Measurements from ENCODE around the gene C16orf87.
"Not testable (repeated sequence)": the region's sequence is repeated elsewhere in the genome, so short reads cannot be mapped to it uniquely, and the experiment has no call there.

The C16orf87 gene, protein sequence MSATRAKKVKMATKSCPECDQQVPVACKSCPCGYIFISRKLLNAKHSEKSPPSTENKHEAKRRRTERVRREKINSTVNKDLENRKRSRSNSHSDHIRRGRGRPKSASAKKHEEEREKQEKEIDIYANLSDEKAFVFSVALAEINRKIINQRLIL

DNA sequence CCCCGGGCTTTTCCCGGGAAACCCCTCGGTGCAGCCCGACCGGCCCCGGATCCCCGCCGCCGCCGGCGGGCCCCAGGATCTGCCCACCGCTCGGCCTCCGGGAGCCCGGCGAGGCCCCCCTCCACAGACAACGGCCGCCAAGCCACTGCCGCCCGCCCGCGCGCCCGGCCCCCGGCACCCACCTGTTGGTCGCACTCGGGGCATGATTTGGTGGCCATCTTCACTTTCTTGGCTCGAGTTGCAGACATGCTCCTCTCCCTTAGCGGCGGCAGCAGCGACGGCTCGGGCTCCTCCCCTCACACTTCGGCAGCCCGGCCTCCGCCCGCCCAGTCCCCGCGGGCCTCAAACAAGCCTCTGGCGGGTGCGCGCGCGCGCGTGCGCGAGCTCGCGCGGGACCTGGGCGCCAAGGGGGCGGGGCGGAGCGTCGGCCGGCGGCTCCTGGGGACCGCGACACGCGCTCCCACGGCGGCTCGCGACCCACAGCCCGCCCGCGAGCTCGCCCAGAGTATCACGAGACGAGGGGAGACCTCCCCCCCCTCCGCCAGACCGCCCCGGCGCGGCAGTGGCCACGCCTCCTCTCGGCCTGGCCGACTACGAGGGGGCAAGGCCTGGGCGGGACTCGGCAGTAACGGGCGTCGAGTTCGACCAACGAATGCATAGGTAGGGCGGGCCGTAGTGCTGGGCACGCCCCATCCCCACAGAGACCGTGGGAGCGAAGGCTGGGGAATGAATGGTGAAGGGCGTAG, at the start of gene C16orf87:
Gene C16orf87 (minus strand): TSS at position 279 of the 746 bp plus-strand sequence. CDS start 31 bp downstream, at position 248.
- peak within 1 kb of the TSS; percentile 100 for H3K4me3 Mint-ChIP-seq
- H3K36me3 Mint-ChIP-seq: peaks cover 3% of the 10 kb centered on the region
- no peaks in the 10 kb centered on the region for H3K9me3 Mint-ChIP-seq (ENCODE audit: low read depth)
- H3K27ac Mint-ChIP-seq: peak within 1 kb of the TSS; percentile 99
- H3K27me3 Mint-ChIP-seq: no peaks in the 10 kb centered on the region
- peaks cover 33% of the 10 kb centered on the region for H3K4me1 Mint-ChIP-seq (ENCODE audit: low read depth)

DNA sequence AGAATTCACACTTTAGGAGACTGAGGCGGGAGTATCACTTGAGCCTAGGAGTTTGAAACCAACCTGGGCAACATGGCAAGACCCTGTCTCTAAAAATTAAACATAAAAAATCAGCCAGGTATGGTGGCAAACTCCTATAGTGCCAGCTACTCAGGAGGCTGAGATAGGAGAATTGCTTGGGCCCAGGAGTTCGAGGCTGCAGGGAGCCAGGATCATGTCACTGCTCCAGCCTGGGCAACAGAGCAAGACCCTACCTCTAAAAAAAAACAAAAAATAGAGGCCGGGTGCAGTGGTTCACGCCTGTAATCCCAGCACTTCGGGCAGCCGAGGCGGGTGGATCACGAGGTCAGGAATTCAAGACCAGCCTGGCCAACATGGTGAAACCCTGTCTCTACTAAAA, 44.3 kb upstream of the C16orf87 start:
- Mint-ChIP-seq H3K36me3 (no peaks in the 10 kb centered on the region), H3K27ac (no peak overlapping the region), H3K9me3 (ENCODE audit: low read depth) (no peaks in the 10 kb centered on the region), H3K4me1 (ENCODE audit: low read depth) (no peaks in the 10 kb centered on the region), H3K27me3 (no peaks in the 10 kb centered on the region), H3K4me3 (no peak overlapping the region)

GRCh38 chr16:46873201-46873600, 42.2 kb upstream of the C16orf87 start:
- no peaks in the 10 kb centered on the region for H3K36me3 Mint-ChIP-seq
- peaks cover 2% of the 10 kb centered on the region for H3K27me3 Mint-ChIP-seq
- no peak overlapping the region for H3K27ac Mint-ChIP-seq
- H3K4me1 Mint-ChIP-seq (ENCODE audit: low read depth): no peaks in the 10 kb centered on the region
- no peak overlapping the region for H3K4me3 Mint-ChIP-seq
- H3K9me3 Mint-ChIP-seq (ENCODE audit: low read depth): no peaks in the 10 kb centered on the region

- H3K36me3 Mint-ChIP-seq: no peaks in the 10 kb centered on the region
- peaks cover 4% of the 10 kb centered on the region for H3K27me3 Mint-ChIP-seq
- no peaks in the 10 kb centered on the region for H3K4me1 Mint-ChIP-seq (ENCODE audit: low read depth)
- H3K27ac Mint-ChIP-seq: no peak overlapping the region
- H3K9me3 Mint-ChIP-seq (ENCODE audit: low read depth): no peaks in the 10 kb centered on the region
- no peak overlapping the region for H3K4me3 Mint-ChIP-seq
Observed at GRCh38 chr16:46871597-46871996, 40.6 kb upstream of the C16orf87 start.

DNA sequence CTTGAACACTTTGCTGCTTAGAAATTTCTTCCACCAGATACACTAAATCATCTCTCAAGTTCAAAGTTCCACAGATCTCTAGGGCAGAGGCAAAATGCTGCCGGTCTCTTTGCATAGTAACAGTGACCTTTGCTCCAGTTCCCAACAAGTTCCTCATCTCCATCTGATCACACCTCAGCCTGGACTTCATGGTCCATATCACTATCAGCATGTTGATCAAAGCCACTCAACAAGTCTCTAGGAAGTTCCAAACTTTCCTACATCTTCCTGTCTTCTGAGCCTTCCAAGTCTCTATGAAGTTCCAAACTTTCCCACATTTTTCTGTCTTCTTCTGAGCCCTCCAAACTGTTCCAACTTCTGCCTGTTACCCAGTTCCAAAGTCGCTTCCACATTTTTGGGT, 37.9 kb upstream of the C16orf87 start:
- not testable (repeated sequence) for H3K36me3 Mint-ChIP-seq; H3K4me3 Mint-ChIP-seq; H3K9me3 Mint-ChIP-seq (ENCODE audit: low read depth); H3K27ac Mint-ChIP-seq; H3K4me1 Mint-ChIP-seq (ENCODE audit: low read depth); H3K27me3 Mint-ChIP-seq

DNA sequence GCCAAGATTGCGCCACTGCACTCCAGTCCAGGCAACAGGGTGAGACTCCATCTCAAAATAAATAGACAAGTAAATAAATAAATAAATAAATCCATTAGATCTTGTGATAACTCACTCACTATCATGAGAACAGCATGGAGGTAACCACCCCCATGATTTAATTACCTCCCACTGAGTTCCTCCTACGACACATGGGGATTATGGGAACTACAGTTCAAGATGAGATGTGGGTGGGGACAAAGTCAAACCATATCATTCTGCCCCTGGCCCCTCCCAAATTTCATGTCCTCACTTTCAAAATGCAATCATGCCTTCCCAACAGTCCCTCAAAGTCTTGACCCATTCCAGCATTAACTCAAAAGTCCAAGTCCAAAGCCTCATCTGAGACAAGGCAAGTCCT, 36.5 kb upstream of the C16orf87 start:
- not testable (repeated sequence) for H3K27me3 Mint-ChIP-seq; H3K27ac Mint-ChIP-seq; H3K4me3 Mint-ChIP-seq; H3K36me3 Mint-ChIP-seq; H3K9me3 Mint-ChIP-seq (ENCODE audit: low read depth); H3K4me1 Mint-ChIP-seq (ENCODE audit: low read depth)

GRCh38 chr16:46866286-46866685, 35.3 kb upstream of the C16orf87 start:
- no peaks in the 10 kb centered on the region for H3K9me3 Mint-ChIP-seq (ENCODE audit: low read depth)
- no peak overlapping the region for H3K4me3 Mint-ChIP-seq
- H3K27ac Mint-ChIP-seq: no peak overlapping the region
- peaks cover 4% of the 10 kb centered on the region for H3K27me3 Mint-ChIP-seq
- H3K4me1 Mint-ChIP-seq (ENCODE audit: low read depth): no peaks in the 10 kb centered on the region
- peaks cover 3% of the 10 kb centered on the region for H3K36me3 Mint-ChIP-seq

GRCh38 chr16:46862555-46863447, 31.8 kb upstream of the C16orf87 start:
- peaks cover 3% of the 10 kb centered on the region for H3K36me3 Mint-ChIP-seq
- no peaks in the 10 kb centered on the region for H3K4me1 Mint-ChIP-seq (ENCODE audit: low read depth)
- H3K27me3 Mint-ChIP-seq: peaks cover 3% of the 10 kb centered on the region
- no peaks in the 10 kb centered on the region for H3K9me3 Mint-ChIP-seq (ENCODE audit: low read depth)
- H3K4me3 Mint-ChIP-seq: no peak overlapping the region
- H3K27ac Mint-ChIP-seq: no peak overlapping the region

GRCh38 chr16:46859719-46860152, 28.8 kb upstream of the C16orf87 start:
- H3K27me3 Mint-ChIP-seq: peaks cover 1% of the 10 kb centered on the region
- H3K4me3 Mint-ChIP-seq: no peak overlapping the region
- no peak overlapping the region for H3K27ac Mint-ChIP-seq
- H3K36me3 Mint-ChIP-seq: peaks cover 5% of the 10 kb centered on the region
- H3K9me3 Mint-ChIP-seq (ENCODE audit: low read depth): no peaks in the 10 kb centered on the region
- H3K4me1 Mint-ChIP-seq (ENCODE audit: low read depth): no peaks in the 10 kb centered on the region

DNA sequence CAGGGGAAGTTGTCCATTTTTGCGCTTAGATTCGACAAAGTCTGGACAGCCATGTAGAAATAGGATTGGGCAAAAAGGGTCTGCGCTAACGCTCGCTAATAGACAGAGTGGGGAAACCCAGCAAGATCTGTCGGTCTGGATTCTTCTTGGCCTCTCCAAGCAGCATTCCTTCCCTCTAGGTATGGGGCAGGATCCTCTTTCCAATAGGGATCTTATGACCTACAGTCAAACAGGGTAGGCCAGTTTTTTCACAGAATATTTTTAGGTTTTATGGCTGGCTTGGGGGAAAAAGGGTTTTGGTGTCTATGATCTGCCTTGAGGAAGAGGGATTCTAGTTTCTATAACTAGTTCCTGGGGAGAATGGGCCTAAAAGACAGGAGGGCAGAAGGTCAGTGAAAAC, 27.2 kb upstream of the C16orf87 start:
- no peak overlapping the region for H3K27ac Mint-ChIP-seq
- no peaks in the 10 kb centered on the region for H3K4me1 Mint-ChIP-seq (ENCODE audit: low read depth)
- H3K4me3 Mint-ChIP-seq: no peak overlapping the region
- H3K27me3 Mint-ChIP-seq: peaks cover 1% of the 10 kb centered on the region
- peaks cover 5% of the 10 kb centered on the region for H3K36me3 Mint-ChIP-seq
- H3K9me3 Mint-ChIP-seq (ENCODE audit: low read depth): no peaks in the 10 kb centered on the region

- Mint-ChIP-seq H3K4me1 (ENCODE audit: low read depth) (no peaks in the 10 kb centered on the region), H3K4me3 (no peak overlapping the region), H3K36me3 (peaks cover 5% of the 10 kb centered on the region), H3K27ac (no peak overlapping the region), H3K9me3 (ENCODE audit: low read depth) (no peaks in the 10 kb centered on the region), H3K27me3 (peaks cover 1% of the 10 kb centered on the region)
Observed at GRCh38 chr16:46857368-46857945, 26.5 kb upstream of the C16orf87 start.

- Mint-ChIP-seq H3K27ac (no peak overlapping the region), H3K9me3 (ENCODE audit: low read depth) (no peaks in the 10 kb centered on the region)
Observed at GRCh38 chr16:46855389-46855788, 24.4 kb upstream of the C16orf87 start.

GRCh38 chr16:46854846-46855245, 23.9 kb upstream of the C16orf87 start:
- Mint-ChIP-seq H3K9me3 (ENCODE audit: low read depth) (no peaks in the 10 kb centered on the region), H3K4me3 (no peak overlapping the region), H3K27ac (no peak overlapping the region), H3K27me3 (peaks cover 1% of the 10 kb centered on the region), H3K4me1 (ENCODE audit: low read depth) (no peaks in the 10 kb centered on the region), H3K36me3 (peaks cover 2% of the 10 kb centered on the region)

More at GRCh38 chr16:46855389-46855788, 24.4 kb upstream of the C16orf87 start:
- Mint-ChIP-seq H3K36me3 (peaks cover 2% of the 10 kb centered on the region), H3K4me1 (ENCODE audit: low read depth) (no peaks in the 10 kb centered on the region), H3K4me3 (no peak overlapping the region), H3K27me3 (peaks cover 1% of the 10 kb centered on the region)

DNA sequence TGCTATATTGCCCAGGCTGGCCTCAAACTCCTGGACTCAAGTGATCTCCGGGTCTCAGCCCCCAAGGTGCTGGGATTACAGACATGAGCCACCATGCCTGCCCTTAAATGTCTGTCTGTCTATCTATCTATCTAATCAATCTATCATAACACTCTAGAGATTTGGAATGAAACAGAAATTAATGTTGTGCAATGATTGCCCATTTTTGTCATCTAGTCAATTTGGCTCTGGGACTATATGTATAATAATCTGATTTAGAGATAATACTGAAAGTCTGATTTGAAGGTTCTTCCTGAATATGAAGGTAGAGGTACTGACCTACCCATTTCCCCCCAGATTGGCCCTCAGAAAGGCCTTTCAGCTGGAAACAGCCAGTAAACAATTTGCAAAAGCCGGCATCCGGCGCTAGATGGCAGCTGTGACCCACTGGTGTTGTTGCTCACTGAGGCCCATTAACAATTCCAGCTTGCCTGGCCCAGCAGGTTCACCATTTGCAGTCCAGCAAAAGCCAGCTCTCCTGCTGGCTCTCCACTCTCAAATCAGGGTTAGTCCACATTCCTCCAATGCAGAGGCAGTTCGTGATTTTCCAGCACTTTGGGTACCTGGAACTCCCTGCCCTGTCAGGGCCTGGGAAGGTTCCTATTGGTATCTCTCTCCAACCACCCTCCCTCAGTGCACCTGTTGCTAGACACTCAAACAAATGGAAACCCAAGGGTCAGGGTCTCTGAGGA, 22.9 kb upstream of the C16orf87 start:
- no peak overlapping the region for H3K27ac Mint-ChIP-seq
- H3K9me3 Mint-ChIP-seq (ENCODE audit: low read depth): no peaks in the 10 kb centered on the region
- peaks cover 1% of the 10 kb centered on the region for H3K27me3 Mint-ChIP-seq
- H3K4me3 Mint-ChIP-seq: no peak overlapping the region
- H3K4me1 Mint-ChIP-seq (ENCODE audit: low read depth): no peaks in the 10 kb centered on the region
- peaks cover 2% of the 10 kb centered on the region for H3K36me3 Mint-ChIP-seq

All from activated naive CD8-positive, alpha-beta T cell (primary cell).